HepG2 (cell line): ENCODE measurements around the gene TMEM121. TPM values are rescaled to one million over a fixed set of nuclear protein-coding genes. Genes with fewer than 3 reads are reported as not detected.

Source experiments
- CENPX ChIP-seq: sonication (generic); formaldehyde crosslinking; IDR thresholded peaks from 2 replicates; pipeline ENCODE4 v1.9.0; 2021; ENCODE audit warnings: mild to moderate bottlenecking, missing genetic modification reagents, moderate library complexity
- CSRNP1 ChIP-seq: sonication (generic); formaldehyde crosslinking; IDR thresholded peaks from 2 replicates; pipeline ENCODE4 v1.8.1; 2023; ENCODE audit warnings: mild to moderate bottlenecking, missing genetic modification reagents
- MTA1 ChIP-seq: sonication (generic); formaldehyde crosslinking; IDR thresholded peaks from 2 replicates; pipeline ENCODE4 v1.4.0; 2020; ENCODE audit warnings: missing genetic modification reagents, mild to moderate bottlenecking, borderline replicate concordance
- THRA ChIP-seq: sonication (generic); formaldehyde crosslinking; IDR thresholded peaks from 2 replicates; pipeline ENCODE4 v1.4.0; 2020; ENCODE audit warnings: missing genetic modification reagents, borderline replicate concordance
- ZFY ChIP-seq: sonication (generic); formaldehyde crosslinking; IDR thresholded peaks from 2 replicates; pipeline ENCODE4 v1.4.0; 2020; ENCODE audit warnings: missing genetic modification reagents
- ZNF280B ChIP-seq: sonication (generic); formaldehyde crosslinking; IDR thresholded peaks from 2 replicates; pipeline ENCODE4 v1.5.0; 2020; ENCODE audit warnings: missing genetic modification reagents, mild to moderate bottlenecking, borderline replicate concordance
- ZNF687 ChIP-seq: sonication (generic); formaldehyde crosslinking; IDR thresholded peaks from 2 replicates; pipeline ENCODE4 v1.5.1; 2020; ENCODE audit warnings: mild to moderate bottlenecking, missing genetic modification reagents, moderate library complexity
- polyA plus RNA-seq, 8 experiments: library from polyadenylated mRNA; depleted of rRNA in 3 of 8; stranded (reverse) in 7 of 8; unstranded in 1 of 8; fragments of >200 nt; fragmentation: Illumina TruSeq in 4 of 8; extraction: Trizol in 4 of 8; gene quantifications; 2 replicates each; pipeline versions ENCODE4 v1.2.1 to v1.2.3, GENCODE V29; 2011 to 2016; ENCODE audit warnings: low read depth in 4 of 8, missing spikeins in 1 of 8, mixed read lengths in 1 of 8; ENCODE audit not compliant: insufficient read depth in 1 of 8
- total RNA-seq, 5 experiments: library from RNA; depleted of rRNA; stranded (reverse); fragments of >200 nt; fragmentation: Illumina TruSeq; extraction: Trizol; gene quantifications; 2 replicates each; pipeline ENCODE4 v1.2.3, GENCODE V29; 2016; ENCODE audit warnings: low read depth in 1 of 5

Gene TMEM121
- total and polyA plus RNA-seq, 2 of the 13 experiments (the other 11 are each of a cell fraction or from before 2014, with no cell fraction given) = 6.6 to 19.0 TPM

GRCh38 chr14:105484069-105484996, 42.0 kb upstream of the TMEM121 start (continued):
- TF ChIP-seq MTA1 (no peak), ZFY (CRISPR knock-in tag) (peak; percentile 65; the same call in 1 of the 2 replicates), THRA (CRISPR knock-in tag) (peak; percentile 48; the same call in 1 of the 2 replicates), ZNF687 (CRISPR knock-in tag) (peak; percentile 56), CENPX (CRISPR knock-in tag) (no peak), CSRNP1 (CRISPR knock-in tag) (no peak), ZNF280B (CRISPR knock-in tag) (peak; percentile 14; the same call in 1 of the 2 replicates)
